ENCODE measurements around the gene GMPR.
"Not testable (repeated sequence)": the region's sequence is repeated elsewhere in the genome, so short reads cannot be mapped to it uniquely, and the experiment has no call there.

The GMPR gene

GRCh38 chr6:16225062-16225731, 13.2 kb upstream of the GMPR start:
- DNase-seq (ENCODE audit: low read depth): not testable (repeated sequence)

GRCh38 chr6:16226117-16227047, 12.0 kb upstream of the GMPR start:
- not testable (repeated sequence) for DNase-seq (ENCODE audit: low read depth)

- DNase-seq (ENCODE audit: low read depth): no peak
Observed at GRCh38 chr6:16227048-16227562, 11.3 kb upstream of the GMPR start.

- DNase-seq (ENCODE audit: low read depth): no peak
Observed at GRCh38 chr6:16227605-16228004, 10.8 kb upstream of the GMPR start.

- no peak for DNase-seq (ENCODE audit: low read depth)
Observed at GRCh38 chr6:16228043-16228442, 10.3 kb upstream of the GMPR start.

GRCh38 chr6:16228709-16229665, 9.4 kb upstream of the GMPR start:
- peak; percentile 22 for DNase-seq (ENCODE audit: low read depth)

- DNase-seq (ENCODE audit: low read depth): peak; percentile 45
Observed at GRCh38 chr6:16229700-16230099, 8.7 kb upstream of the GMPR start.

GRCh38 chr6:16230953-16231352, 7.4 kb upstream of the GMPR start:
- DNase-seq (ENCODE audit: low read depth): no peak

GRCh38 chr6:16232086-16232485, 6.3 kb upstream of the GMPR start:
- DNase-seq (ENCODE audit: low read depth): no peak

GRCh38 chr6:16236009-16236501, 2.3 kb upstream of the GMPR start:
- no peak for DNase-seq (ENCODE audit: low read depth)

- peak; percentile 67 for DNase-seq (ENCODE audit: low read depth)
Observed at GRCh38 chr6:16236631-16237199, 1.7 kb upstream of the GMPR start.

- DNase-seq (ENCODE audit: low read depth): no peak
Observed at GRCh38 chr6:16237242-16237641, 1.1 kb upstream of the GMPR start.

GRCh38 chr6:16238963-16239797, 793 bp downstream of the GMPR start:
- DNase-seq (ENCODE audit: low read depth): peak; percentile 32

GRCh38 chr6:16239798-16240123, 1.4 kb downstream of the GMPR start:
- DNase-seq (ENCODE audit: low read depth): no peak

GRCh38 chr6:16240589-16241320, 2.4 kb downstream of the GMPR start:
- DNase-seq (ENCODE audit: low read depth): peak; percentile 51

GRCh38 chr6:16241321-16241689, 2.9 kb downstream of the GMPR start:
- DNase-seq (ENCODE audit: low read depth): no peak

GRCh38 chr6:16243055-16243454, 4.7 kb downstream of the GMPR start:
- DNase-seq (ENCODE audit: low read depth): no peak

GRCh38 chr6:16243664-16244063, 5.3 kb downstream of the GMPR start:
- no peak for DNase-seq (ENCODE audit: low read depth)

GRCh38 chr6:16244446-16244845, 6.1 kb downstream of the GMPR start:
- DNase-seq (ENCODE audit: low read depth): no peak

- no peak for DNase-seq (ENCODE audit: low read depth)
Observed at GRCh38 chr6:16244869-16245451, 6.6 kb downstream of the GMPR start.

Measured in amniotic epithelial cell (primary cell).